ACC112 (cell line): Measurements from ENCODE around the gene HOXA7.

Experiments
- H2AFZ ChIP-seq: fragments of 200-600 bp; sonication (generic); one replicate; pipeline ENCODE4 v1.6.0; 2017; ENCODE audit warnings: antibody characterized with exemption, low read length; ENCODE audit not compliant: unreplicated experiment
- H3K27ac ChIP-seq: fragments of 200-600 bp; sonication (generic); 2 replicates; pipeline ENCODE4 v1.5.1; 2014; ENCODE audit warnings: low read depth, mild to moderate bottlenecking, antibody characterized with exemption, low read length, moderate library complexity
- H3K27me3 ChIP-seq: fragments of 200-600 bp; sonication (generic); 2 replicates; pipeline ENCODE4 v1.6.1; 2014; ENCODE audit warnings: mild to moderate bottlenecking, antibody characterized with exemption, low read length, moderate library complexity, mixed read lengths; ENCODE audit not compliant: insufficient read depth
- H3K36me3 ChIP-seq: fragments of 200-600 bp; sonication (generic); 2 replicates; pipeline ENCODE4 v1.6.1; 2016; ENCODE audit warnings: mild to moderate bottlenecking, antibody characterized with exemption, low read length, moderate library complexity, mixed read lengths; ENCODE audit not compliant: insufficient read depth
- H3K4me1 ChIP-seq: fragments of 200-600 bp; sonication (generic); one replicate; pipeline ENCODE4 v1.6.1; 2016; ENCODE audit warnings: low read length, mixed read lengths; ENCODE audit not compliant: insufficient read depth, unreplicated experiment, control insufficient read depth
- H3K4me3 ChIP-seq: fragments of 200-600 bp; sonication (generic); 2 replicates; pipeline ENCODE4 v1.5.1; 2014; ENCODE audit warnings: mild to moderate bottlenecking, low read depth, low read length
- H3K79me2 ChIP-seq: fragments of 200-600 bp; sonication (generic); one replicate; pipeline ENCODE4 v1.6.0; 2016; ENCODE audit warnings: low read length; ENCODE audit not compliant: control insufficient read depth, unreplicated experiment, insufficient read depth

Gene HOXA7

DNA sequence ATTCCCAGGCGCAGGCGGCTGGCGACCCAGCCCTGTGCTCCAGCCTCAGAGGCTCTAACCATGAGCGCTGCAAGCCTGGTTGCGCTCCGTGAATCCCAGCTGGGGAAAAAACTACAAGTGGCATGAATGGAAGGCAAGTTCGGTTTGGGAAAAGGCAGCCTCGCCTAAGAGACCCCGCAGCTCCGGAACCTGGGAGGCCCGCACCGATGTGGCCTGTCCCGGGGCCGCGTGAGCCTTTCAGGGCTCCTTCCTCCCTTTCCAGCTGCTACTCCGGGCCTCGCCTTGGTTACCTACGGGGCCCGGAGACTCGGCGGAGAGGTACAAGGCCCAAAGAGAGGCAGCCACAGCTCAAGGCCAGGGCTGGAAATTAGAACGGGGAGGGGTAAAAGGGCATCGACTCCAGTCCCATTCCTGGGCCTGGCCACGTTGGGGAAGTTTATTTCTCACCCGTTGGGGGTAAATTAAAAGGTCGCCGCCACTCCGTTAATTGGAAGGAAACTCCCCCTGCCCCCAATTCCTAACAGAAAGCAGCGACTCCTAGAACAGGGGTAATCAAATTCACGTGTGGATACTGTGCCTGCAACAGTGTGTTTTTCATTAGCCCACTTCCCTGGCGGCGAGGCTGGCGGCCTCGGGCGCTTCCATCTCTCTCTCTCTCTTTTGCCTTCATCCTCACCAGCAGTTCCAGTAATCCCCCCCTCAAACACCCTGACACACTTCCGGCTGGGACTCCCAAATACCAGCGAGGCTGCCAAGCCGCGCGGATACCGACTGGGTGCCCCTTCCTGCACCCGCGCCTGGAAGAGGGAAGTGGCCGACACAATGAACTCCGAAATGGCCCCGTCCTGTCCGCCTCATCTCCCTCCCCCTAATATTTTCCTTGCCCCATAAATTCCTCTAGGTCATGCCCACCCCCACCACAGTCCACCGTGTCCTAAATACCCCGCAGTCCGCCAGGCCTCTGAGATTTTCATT, 10.3 kb upstream of the HOXA7 start:
- no peak overlapping the region for H2AFZ ChIP-seq
- no peak overlapping the region for H3K4me3 ChIP-seq
- H3K4me1 ChIP-seq: no peaks in the 10 kb centered on the region
- H3K79me2 ChIP-seq: no peaks in the 10 kb centered on the region
- peaks cover 99% of the 10 kb centered on the region for H3K27me3 ChIP-seq
- no peak overlapping the region for H3K27ac ChIP-seq
- H3K36me3 ChIP-seq: no peaks in the 10 kb centered on the region

DNA sequence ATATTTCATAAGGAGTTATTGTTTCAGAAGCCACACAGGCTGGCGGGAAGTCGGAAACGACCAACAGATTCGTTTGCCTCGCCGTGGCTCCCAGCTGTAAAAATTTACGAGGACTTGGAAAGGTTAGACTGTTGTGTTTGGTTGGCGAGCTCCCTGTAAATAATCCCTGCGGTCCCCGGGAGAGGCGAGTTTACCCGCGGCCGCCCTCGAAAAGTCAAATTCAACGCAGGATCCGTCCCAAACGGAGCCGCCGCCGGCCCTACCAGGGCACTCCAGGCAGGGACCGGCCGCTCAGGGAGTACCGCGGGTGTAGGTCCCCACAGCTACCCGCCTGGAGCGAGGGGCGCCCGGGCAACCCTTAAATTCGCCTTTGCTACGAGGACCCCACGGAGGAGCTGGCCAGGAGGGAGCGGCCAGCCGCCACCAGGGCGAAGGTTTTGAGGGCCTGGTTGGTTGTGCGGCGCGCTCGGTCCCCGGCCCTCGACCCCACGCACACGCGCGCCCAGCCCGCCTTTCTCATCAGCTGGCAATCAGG, 9.6 kb upstream of the HOXA7 start:
- no peak overlapping the region for H2AFZ ChIP-seq
- H3K27ac ChIP-seq: no peak overlapping the region

DNA sequence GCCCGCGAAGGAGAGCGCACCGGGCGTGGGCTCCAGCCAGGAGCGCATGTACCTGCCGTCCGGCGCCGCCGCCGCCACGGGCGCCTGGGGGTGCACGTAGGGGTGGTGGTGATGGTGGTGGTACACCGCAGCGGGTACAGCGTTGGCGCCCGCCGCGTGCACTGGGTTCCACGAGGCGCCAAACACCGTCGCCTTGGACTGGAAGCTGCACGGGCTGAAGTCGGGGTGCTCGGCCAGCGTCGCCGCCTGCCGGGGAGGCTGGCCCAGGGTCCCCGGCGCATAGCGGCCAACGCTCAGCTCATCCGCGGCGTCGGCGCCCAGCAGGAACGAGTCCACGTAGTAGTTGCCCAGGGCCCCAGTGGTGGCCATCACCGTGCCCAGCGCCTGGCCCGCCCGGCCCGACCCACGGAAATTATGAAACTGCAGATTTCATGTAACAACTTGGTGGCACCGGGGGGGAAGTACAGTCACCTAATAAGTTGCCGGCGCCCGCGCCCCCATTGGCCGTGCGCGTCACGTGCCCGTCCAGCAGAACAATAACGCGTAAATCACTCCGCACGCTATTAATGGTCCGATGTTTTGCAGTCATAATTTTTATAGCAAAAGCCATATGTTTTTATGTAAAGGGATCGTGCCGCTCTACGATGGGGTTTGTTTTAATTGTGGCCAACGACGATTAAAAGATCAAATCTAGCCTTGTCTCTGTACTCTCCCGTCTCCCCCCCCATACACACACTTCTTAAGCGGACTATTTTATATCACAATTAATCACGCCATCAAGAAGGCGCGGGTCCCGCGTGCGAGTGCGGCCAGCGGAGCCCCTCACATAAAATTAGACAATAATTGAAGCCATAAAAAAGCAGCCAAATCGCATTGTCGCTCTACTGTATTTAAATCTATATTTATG, 8.9 kb upstream of the HOXA7 start, which contains the start of gene HOXA9:
TSS of gene HOXA9 (minus strand) at position 449 of the 907 bp plus-strand sequence. CDS start at position 369, 80 bp downstream.
- Histone ChIP-seq H3K36me3 (no peaks in the 10 kb centered on the region), H3K4me3 (no peak within 1 kb of the TSS), H3K4me1 (no peaks in the 10 kb centered on the region), H2AFZ (peak within 1 kb of the TSS; percentile 4), H3K79me2 (no peaks in the 10 kb centered on the region), H3K27me3 (peaks cover 95% of the 10 kb centered on the region), H3K27ac (no peak within 1 kb of the TSS)

More for the DNA sequence above, 9.6 kb upstream of the HOXA7 start:
- H3K4me1 ChIP-seq: no peaks in the 10 kb centered on the region
- H3K27me3 ChIP-seq: peaks cover 97% of the 10 kb centered on the region
- H3K79me2 ChIP-seq: no peaks in the 10 kb centered on the region
- no peak overlapping the region for H3K4me3 ChIP-seq
- no peaks in the 10 kb centered on the region for H3K36me3 ChIP-seq

DNA sequence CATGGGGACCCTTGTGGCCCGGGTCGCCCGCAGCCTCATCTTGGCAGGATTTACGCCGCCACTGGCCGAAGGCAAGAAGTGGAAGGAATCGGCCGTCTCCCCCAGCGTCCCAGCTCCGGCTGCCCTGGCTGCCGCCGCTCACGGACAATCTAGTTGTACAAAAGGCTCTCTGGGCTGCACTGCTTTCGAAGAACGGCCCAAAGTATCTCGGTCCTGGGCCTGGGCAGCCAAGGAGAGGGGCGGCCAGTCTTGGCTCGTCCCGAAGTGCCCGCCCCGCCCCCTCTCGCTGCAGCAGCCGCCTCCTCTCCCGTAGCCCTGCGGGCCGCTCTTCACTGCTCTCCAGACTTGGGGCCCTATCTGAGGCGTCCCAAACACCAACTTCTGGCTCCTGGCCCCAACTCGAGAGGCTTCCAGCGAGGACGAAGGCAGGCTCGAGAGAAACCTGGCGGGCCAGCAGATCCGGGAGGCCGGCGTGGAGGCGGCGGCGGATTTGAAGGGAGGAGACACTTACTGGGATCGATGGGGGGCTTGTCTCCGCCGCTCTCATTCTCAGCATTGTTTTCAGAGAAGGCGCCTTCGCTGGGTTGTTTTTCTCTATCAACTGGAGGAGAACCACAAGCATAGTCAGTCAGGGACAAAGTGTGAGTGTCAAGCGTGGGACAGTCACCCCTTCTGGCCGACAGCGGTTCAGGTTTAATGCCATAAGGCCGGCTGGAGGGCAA, 8.1 kb upstream of the HOXA7 start:
- H3K4me3 ChIP-seq: no peak overlapping the region
- H2AFZ ChIP-seq: peak overlapping the region; percentile 4
- H3K27ac ChIP-seq: no peak overlapping the region
- H3K79me2 ChIP-seq: no peaks in the 10 kb centered on the region
- no peaks in the 10 kb centered on the region for H3K36me3 ChIP-seq
- H3K27me3 ChIP-seq: peaks cover 95% of the 10 kb centered on the region
- H3K4me1 ChIP-seq: no peaks in the 10 kb centered on the region

DNA sequence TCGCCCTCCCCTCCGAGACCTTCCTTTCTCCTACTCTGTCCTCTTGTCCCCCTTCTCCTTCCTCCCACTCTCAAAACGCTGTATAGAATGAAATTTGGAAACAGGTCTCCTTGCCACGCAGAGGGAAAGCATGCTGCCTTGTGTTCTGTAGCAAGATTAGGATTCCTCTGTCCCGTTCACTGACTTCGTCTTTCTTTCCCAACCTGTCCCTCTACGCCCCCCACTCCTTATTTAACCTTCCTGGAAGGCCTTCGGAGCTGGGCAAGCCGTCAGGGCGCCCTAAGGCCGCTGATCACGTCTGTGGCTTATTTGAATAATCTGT, 7.5 kb upstream of the HOXA7 start:
- Histone ChIP-seq H3K27ac (no peak overlapping the region), H3K27me3 (peaks cover 95% of the 10 kb centered on the region), H3K36me3 (no peaks in the 10 kb centered on the region), H3K4me1 (no peaks in the 10 kb centered on the region), H3K4me3 (no peak overlapping the region), H3K79me2 (no peaks in the 10 kb centered on the region), H2AFZ (no peak overlapping the region)

DNA sequence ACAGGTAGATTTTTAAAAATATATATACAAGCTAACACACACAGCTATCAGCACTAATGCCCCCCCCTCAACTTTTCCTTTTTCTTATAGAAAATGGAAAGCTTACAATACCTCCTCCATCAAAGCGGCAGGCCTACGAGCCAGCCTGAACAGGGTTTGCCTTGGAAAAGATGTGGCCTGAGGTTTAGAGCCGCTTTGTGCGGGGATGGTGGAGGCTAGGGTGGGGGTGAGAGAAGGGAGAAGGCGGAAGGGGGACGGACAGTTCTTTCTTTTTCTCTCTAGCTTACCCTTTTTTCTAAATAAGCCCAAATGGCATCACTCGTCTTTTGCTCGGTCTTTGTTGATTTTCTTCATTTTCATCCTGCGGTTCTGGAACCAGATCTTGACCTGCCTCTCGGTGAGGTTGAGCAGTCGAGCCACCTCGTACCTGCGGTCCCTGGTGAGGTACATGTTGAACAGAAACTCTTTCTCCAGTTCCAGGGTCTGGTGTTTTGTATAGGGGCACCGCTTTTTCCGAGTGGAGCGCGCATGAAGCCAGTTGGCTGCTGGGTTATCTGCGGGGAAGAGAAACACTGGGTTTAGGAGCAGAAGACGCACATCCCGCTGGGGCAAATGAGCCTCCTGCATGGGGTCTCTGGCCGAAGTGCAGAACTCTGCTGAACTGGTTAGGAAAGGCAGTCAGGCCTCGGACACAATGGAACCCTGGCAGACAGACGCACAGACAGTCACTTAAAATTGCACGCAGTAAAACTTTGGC, 7.0 kb upstream of the HOXA7 start:
- H3K27ac ChIP-seq: no peak overlapping the region
- H3K4me3 ChIP-seq: no peak overlapping the region
- no peak overlapping the region for H2AFZ ChIP-seq
- peaks cover 95% of the 10 kb centered on the region for H3K27me3 ChIP-seq
- H3K36me3 ChIP-seq: no peaks in the 10 kb centered on the region
- H3K4me1 ChIP-seq: no peaks in the 10 kb centered on the region
- no peaks in the 10 kb centered on the region for H3K79me2 ChIP-seq

DNA sequence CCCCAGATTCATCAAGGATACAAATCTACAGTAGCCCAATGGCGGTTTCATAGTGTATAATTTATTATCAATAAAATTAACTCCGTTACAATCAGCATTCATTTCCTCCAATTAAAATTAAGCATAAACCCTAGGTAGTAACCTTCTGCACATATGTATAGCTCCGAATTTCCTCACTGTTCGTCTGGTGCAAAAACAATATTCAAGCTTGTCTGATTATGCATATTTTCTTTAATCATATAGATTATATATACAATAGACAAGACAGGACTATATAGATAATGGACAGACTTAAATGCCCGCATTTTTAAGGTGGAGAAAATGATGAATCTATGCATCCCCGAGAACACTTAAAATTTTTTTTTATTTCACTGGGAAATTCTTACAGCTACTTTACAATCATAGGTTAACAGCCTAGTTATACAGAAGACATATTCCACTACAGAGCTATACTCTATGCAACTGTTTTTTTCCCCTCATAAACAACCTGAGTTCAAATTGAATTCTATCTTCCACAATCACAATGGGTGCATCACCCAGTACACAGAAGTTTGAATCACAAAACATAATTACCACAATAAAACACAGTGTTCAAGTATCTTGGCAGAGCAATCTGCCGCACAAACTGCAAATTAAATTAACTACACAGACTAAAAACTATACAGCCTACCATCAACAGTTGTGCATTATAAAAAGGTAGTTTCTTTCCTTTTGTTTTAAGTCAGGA, 6.2 kb upstream of the HOXA7 start:
- no peak overlapping the region for H3K4me3 ChIP-seq
- H2AFZ ChIP-seq: no peak overlapping the region
- no peak overlapping the region for H3K27ac ChIP-seq
- H3K27me3 ChIP-seq: peaks cover 95% of the 10 kb centered on the region
- no peaks in the 10 kb centered on the region for H3K79me2 ChIP-seq
- H3K36me3 ChIP-seq: no peaks in the 10 kb centered on the region
- H3K4me1 ChIP-seq: no peaks in the 10 kb centered on the region

DNA sequence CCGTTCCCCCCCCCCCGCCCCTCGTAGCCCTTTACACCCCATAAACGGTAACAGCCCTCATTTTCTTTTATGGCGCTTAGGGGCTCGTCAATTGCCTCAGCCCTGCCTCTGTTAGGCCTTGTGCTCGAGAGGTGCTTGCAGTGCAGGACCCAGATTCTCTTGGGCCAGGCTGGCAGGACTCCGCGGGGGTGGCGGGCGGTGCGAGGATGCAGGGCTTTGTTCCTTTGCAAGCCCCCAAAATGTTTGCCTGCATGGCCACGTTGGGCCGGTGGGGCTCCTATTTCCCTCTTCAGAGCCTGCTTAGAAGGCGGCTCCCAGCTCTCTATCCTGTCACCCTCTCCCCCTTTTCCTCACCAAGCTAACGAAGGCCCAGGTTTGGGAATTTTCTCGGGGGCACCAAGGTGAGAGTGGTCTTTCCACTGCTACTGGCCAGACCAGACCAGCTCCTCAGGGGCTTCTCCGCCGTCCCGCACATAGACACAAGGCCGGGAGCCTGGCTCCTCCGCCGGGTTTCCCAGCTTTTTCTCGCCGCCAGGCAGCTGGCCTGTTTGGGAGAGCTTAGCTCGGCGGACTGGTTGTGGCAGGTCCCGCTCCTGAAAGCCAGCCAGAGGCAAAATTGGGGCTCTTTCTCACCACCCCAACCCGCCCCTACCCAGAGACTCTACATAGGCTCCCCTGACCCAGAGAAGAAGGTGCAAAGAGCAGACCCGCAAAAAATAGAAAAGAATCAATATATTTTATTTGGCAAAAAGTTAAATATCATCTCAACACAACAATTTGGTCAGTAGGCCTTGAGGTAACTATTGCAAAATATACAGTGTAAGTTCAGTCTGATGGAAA, 5.5 kb upstream of the HOXA7 start:
- Histone ChIP-seq H3K36me3 (no peaks in the 10 kb centered on the region), H2AFZ (no peak overlapping the region), H3K27me3 (peaks cover 95% of the 10 kb centered on the region), H3K4me1 (no peaks in the 10 kb centered on the region), H3K27ac (no peak overlapping the region), H3K79me2 (no peaks in the 10 kb centered on the region), H3K4me3 (no peak overlapping the region)
